ENCODE measurements around the gene DNAH10.

Gene DNAH10

DNA sequence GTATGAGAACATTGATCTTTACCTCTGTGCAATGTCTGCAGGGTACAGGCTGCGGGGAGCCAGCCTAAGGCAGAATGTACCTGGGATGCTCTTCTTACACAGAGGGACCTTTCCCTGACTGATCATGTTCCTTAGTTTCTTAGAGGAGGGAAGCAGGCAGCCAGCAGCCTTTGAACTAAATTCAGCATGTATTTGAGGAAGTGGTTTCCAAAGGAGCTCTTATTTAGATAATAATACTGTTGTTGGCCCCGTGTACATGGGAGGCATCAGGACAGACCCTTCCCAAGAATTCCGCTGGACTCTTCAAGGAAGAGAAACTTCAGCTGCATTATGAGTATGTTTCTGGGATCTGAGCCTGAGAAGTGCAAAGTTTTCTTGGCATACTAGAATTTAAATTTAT, 111.7 kb downstream of the DNAH10 start:
- H3K4me3 ChIP-seq (replicated peaks in 1 of 2; ENCODE audit: low read depth in 2 of 2, low read length in 2 of 2): no peak overlapping the region
- TF ChIP-seq, protein P1, sequence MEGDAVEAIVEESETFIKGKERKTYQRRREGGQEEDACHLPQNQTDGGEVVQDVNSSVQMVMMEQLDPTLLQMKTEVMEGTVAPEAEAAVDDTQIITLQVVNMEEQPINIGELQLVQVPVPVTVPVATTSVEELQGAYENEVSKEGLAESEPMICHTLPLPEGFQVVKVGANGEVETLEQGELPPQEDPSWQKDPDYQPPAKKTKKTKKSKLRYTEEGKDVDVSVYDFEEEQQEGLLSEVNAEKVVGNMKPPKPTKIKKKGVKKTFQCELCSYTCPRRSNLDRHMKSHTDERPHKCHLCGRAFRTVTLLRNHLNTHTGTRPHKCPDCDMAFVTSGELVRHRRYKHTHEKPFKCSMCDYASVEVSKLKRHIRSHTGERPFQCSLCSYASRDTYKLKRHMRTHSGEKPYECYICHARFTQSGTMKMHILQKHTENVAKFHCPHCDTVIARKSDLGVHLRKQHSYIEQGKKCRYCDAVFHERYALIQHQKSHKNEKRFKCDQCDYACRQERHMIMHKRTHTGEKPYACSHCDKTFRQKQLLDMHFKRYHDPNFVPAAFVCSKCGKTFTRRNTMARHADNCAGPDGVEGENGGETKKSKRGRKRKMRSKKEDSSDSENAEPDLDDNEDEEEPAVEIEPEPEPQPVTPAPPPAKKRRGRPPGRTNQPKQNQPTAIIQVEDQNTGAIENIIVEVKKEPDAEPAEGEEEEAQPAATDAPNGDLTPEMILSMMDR (IDR thresholded peaks at IDR 0.05; ENCODE audit: low read depth, low read length): no peak
- no peak for DNase-seq (ENCODE audit: low read depth in 2 of 2)

- TF ChIP-seq, protein P1 (IDR thresholded peaks at IDR 0.05; ENCODE audit: low read depth, low read length): no peak
- H3K4me3 ChIP-seq (replicated peaks in 1 of 2; ENCODE audit: low read depth in 2 of 2, low read length in 2 of 2): no peak overlapping the region
- no peak for DNase-seq (ENCODE audit: low read depth in 2 of 2)
Measured at GRCh38 chr12:123877968-123878367, 115.9 kb downstream of the DNAH10 start.

DNA sequence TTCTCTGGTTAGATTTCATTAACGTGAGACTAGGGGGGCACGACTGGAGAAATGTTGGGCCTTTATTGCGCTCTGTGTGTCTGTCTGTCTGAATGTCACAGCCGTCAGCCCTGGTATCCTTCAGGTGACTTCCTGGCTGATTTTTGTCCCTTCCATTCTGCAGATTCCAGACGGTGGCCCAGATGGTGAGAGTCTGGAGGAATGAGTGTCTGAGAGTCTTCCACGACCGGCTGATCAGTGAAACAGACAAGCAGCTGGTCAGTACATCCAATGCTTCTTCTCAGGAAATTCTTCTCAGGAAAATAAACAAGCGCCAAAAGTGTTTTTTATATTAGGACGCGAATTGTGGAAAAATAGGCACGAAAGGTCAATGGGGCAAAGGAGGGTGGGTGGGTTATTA, 117.0 kb downstream of the DNAH10 start:
- no peak for DNase-seq (ENCODE audit: low read depth in 2 of 2)
- TF ChIP-seq, protein P1 (IDR thresholded peaks at IDR 0.05; ENCODE audit: low read depth, low read length): no peak
- no peak overlapping the region for H3K4me3 ChIP-seq (replicated peaks in 1 of 2; ENCODE audit: low read depth in 2 of 2, low read length in 2 of 2)

GRCh38 chr12:123879691-123880090, 117.6 kb downstream of the DNAH10 start:
- H3K4me3 ChIP-seq (replicated peaks in 1 of 2; ENCODE audit: low read depth in 2 of 2, low read length in 2 of 2): no peak overlapping the region
- TF ChIP-seq, protein P1 (IDR thresholded peaks at IDR 0.05; ENCODE audit: low read depth, low read length): no peak
- no peak for DNase-seq (ENCODE audit: low read depth in 2 of 2)

GRCh38 chr12:123882161-123882705, 120.1 kb downstream of the DNAH10 start:
- no peak overlapping the region for H3K4me3 ChIP-seq (replicated peaks in 1 of 2; ENCODE audit: low read depth in 2 of 2, low read length in 2 of 2)
- TF ChIP-seq, protein P1 (IDR thresholded peaks at IDR 0.05; ENCODE audit: low read depth, low read length): no peak
- no peak for DNase-seq (ENCODE audit: low read depth in 2 of 2)

DNA sequence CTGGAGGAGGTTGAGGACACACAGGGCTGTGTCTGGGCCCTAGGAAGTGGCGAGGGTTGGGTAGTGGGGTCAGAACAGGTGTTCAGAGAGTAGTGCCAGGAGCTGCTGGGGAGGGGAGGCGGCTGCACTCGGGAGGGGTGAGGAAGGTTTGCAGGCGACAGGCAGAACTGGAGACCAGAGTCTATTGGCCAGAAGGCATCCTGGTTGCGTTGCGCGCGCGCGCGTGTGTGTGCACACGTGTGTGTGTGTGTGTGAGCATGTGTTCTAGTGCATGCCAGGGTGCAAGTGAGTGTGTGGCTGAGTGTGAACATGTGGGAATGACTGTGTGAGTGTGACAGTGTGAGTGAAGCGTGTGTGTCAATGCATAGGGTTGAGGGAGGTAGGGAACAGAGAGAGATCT, 124.2 kb downstream of the DNAH10 start:
- no peak for DNase-seq (ENCODE audit: low read depth in 2 of 2)
- no peak overlapping the region for H3K4me3 ChIP-seq (replicated peaks in 1 of 2; ENCODE audit: low read depth in 2 of 2, low read length in 2 of 2)
- TF ChIP-seq, protein P1 (IDR thresholded peaks at IDR 0.05; ENCODE audit: low read depth, low read length): no peak
